ENCODE measurements around the gene OVCA2.

GRCh38 chr17:2051061-2051932 lies 9.5 kb downstream of the OVCA2 start:
- TF ChIP-seq EZH2phosphoT487 (IDR thresholded peaks at IDR 0.05; ENCODE audit: insufficient read depth, low read depth) (no peak), EZH2 (IDR thresholded peaks at IDR 0.05; ENCODE audit: insufficient read depth, poor library complexity, severe bottlenecking) (no peak)

Data from GM23248 (cell line).